Endodermal cell (in vitro differentiated cells): Measurements from ENCODE around the gene CEP128. TPM values are rescaled to one million over a fixed set of nuclear protein-coding genes. Genes with fewer than 3 reads are reported as not detected.

ENCODE experiments used
- DNase-seq: peaks from one replicate; pipeline ENCODE4 v3.0.0-alpha.2; 2017
- H3K27ac ChIP-seq: 2 replicates; pipeline ENCODE4 v1.5.1; 2013; ENCODE audit warnings: mild to moderate bottlenecking, low read depth, low read length, moderate library complexity
- H3K27me3 ChIP-seq: 2 replicates; pipeline ENCODE4 v1.6.1; 2013; ENCODE audit warnings: mild to moderate bottlenecking, low read length, moderate library complexity; ENCODE audit not compliant: insufficient read depth, control insufficient read depth, poor library complexity, severe bottlenecking
- H3K36me3 ChIP-seq: 2 replicates; pipeline ENCODE4 v1.7.0; 2013; ENCODE audit warnings: mild to moderate bottlenecking, low read length, moderate library complexity; ENCODE audit not compliant: control insufficient read depth, insufficient read depth
- H3K4me1 ChIP-seq: one replicate; pipeline ENCODE4 v1.7.0; 2013; ENCODE audit warnings: low read length; ENCODE audit not compliant: control insufficient read depth, insufficient read depth
- H3K4me3 ChIP-seq: 2 replicates; pipeline ENCODE4 v1.5.1; 2013; ENCODE audit warnings: mild to moderate bottlenecking, low read length, moderate library complexity
- H3K9ac ChIP-seq: 2 replicates; pipeline ENCODE4 v1.6.1; 2013; ENCODE audit warnings: mild to moderate bottlenecking, low read length, moderate library complexity; ENCODE audit not compliant: poor library complexity, severe bottlenecking; ENCODE audit errors: extremely low read depth
- H3K9me3 ChIP-seq: 2 replicates; pipeline ENCODE4 v1.6.1; 2013; ENCODE audit warnings: mild to moderate bottlenecking, low read length, moderate library complexity; ENCODE audit not compliant: control insufficient read depth
- H3K27ac Mint-ChIP-seq: 2 replicates; pipeline ENCODE4 v1.8.0; 2020; ENCODE audit warnings: mixed read lengths
- H3K27me3 Mint-ChIP-seq: 2 replicates; pipeline ENCODE4 v1.8.0; 2021; ENCODE audit warnings: mild to moderate bottlenecking, mixed read lengths; ENCODE audit not compliant: insufficient read depth
- H3K36me3 Mint-ChIP-seq: 2 replicates; pipeline ENCODE4 v1.8.0; 2020; ENCODE audit warnings: low read depth, mixed read lengths
- H3K4me1 Mint-ChIP-seq: 2 replicates; pipeline ENCODE4 v1.8.0; 2020; ENCODE audit warnings: mixed read lengths
- H3K4me3 Mint-ChIP-seq: 2 replicates; pipeline ENCODE4 v1.8.0; 2020; ENCODE audit warnings: mild to moderate bottlenecking, moderate library complexity, mixed read lengths
- H3K9me3 Mint-ChIP-seq: 2 replicates; pipeline ENCODE4 v1.8.0; 2020; ENCODE audit warnings: mild to moderate bottlenecking, mixed read lengths
- CTCF ChIP-seq: fragments of 200-600 bp; sonication (generic); conservative IDR thresholded peaks from 2 replicates; pipeline ENCODE4 v1.5.0; 2021; ENCODE audit warnings: antibody characterized with exemption, mild to moderate bottlenecking
- WGBS, 2 experiments: methylation state at CpG; one replicate each; pipeline versions ENCODE4 v1.1.5 to v1.1.7; 2013; ENCODE audit warnings: missing lambda C conversion rate in 2 of 2, mixed read lengths in 1 of 2; ENCODE audit not compliant: insufficient coverage in 1 of 2, insufficient read length in 1 of 2; 5-methylcytosine and 5-hydroxymethylcytosine counted together
- total RNA-seq, 2 donors: library from RNA; stranded (reverse); fragmentation: NEBNext Ultra II Directional in 1 of 2; extraction: Animal tissue kit (Norgen Biotek cat#: 25700) in 1 of 2; gene quantifications; 2 replicates in 1 of 2; 3 replicates in 1 of 2; pipeline ENCODE4 v1.2.1, GENCODE V29; 2021

The CEP128 gene
- total RNA-seq, 2 donors from 2014 or later: 21.6 to 29.0 TPM

DNA sequence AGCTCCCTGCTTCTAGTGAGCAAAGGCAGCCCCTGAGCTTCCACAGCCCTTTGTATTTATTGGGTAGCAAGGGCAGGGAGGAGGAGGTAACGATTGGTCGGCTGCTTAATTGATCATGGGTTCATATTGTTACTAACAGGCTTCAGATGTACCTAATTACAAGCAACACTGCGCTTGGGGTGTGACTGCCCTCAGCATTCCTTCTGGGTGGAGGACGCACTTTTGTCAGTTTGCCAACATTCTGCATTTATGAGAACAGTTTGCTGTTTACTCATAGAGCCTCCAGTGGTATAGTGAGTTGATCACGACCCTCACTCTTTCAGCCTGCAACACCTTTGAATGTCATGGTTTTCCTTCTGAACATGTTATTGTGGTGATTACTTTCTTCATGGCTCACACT is 23.5 kb upstream of the CEP128 start:
- H3K27me3 ChIP-seq: no peaks in the 10 kb centered on the region
- WGBS, 2 experiments: 88% methylated on average over 5 of the region's 5 CpGs; no CpG with 5 or more reads in 1 of the 2 experiments
- Mint-ChIP-seq H3K27ac (no peak overlapping the region), H3K4me3 (no peak overlapping the region), H3K36me3 (no peaks in the 10 kb centered on the region), H3K4me1 (peaks cover 4% of the 10 kb centered on the region), H3K9me3 (no peaks in the 10 kb centered on the region), H3K27me3 (peaks cover 9% of the 10 kb centered on the region)
- no peak for TF ChIP-seq CTCF
- no peak for DNase-seq
- no peak overlapping the region for H3K4me3 ChIP-seq
- no peaks in the 10 kb centered on the region for H3K9me3 ChIP-seq
- H3K36me3 ChIP-seq: no peaks in the 10 kb centered on the region
- H3K27ac ChIP-seq: no peak overlapping the region
- no peaks in the 10 kb centered on the region for H3K4me1 ChIP-seq
- H3K9ac ChIP-seq: no peak overlapping the region

- Histone ChIP-seq H3K27me3 (peaks cover 20% of the 10 kb centered on the region), H3K36me3 (no peaks in the 10 kb centered on the region), H3K4me1 (no peaks in the 10 kb centered on the region), H3K9ac (no peak overlapping the region), H3K27ac (no peak overlapping the region), H3K9me3 (no peaks in the 10 kb centered on the region), H3K4me3 (no peak overlapping the region)
- Mint-ChIP-seq H3K36me3 (no peaks in the 10 kb centered on the region), H3K4me1 (peaks cover 21% of the 10 kb centered on the region), H3K4me3 (no peak overlapping the region), H3K27me3 (peaks cover 28% of the 10 kb centered on the region), H3K9me3 (no peaks in the 10 kb centered on the region), H3K27ac (no peak overlapping the region)
- no peak for TF ChIP-seq CTCF
- 97 to 100% methylated on average over 1 to 4 of the region's 4 CpGs for WGBS, 2 experiments
- DNase-seq: no peak
These were observed 18.0 kb upstream of the CEP128 start for GRCh38 chr14:80959496-80959895.

DNA sequence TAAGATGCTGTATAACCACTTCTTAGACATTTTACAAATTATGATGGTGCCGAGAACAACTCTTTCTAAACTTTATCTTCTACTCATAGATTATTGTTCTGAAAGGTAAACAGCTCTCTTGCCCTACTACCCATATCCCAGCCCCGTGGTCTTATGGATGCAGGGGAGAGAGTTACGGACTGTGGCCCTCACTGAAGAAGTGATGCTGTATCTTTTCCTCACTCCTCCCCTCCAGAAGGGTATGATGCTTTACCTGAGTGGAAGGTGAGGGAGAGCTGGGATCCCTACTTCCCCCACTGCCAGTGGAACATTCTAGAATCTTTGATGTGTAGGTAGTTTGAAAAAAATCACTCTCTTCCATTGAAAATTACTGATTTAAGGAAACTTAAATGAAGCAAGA is 17.4 kb upstream of the CEP128 start:
- no peak overlapping the region for H3K4me3 ChIP-seq
- Mint-ChIP-seq H3K4me1 (peaks cover 21% of the 10 kb centered on the region), H3K9me3 (no peaks in the 10 kb centered on the region), H3K27ac (no peak overlapping the region), H3K4me3 (no peak overlapping the region), H3K36me3 (no peaks in the 10 kb centered on the region), H3K27me3 (peaks cover 28% of the 10 kb centered on the region)
- WGBS, 2 experiments: 90 to 97% methylated on average over 1 to 2 of the region's 3 CpGs
- no peaks in the 10 kb centered on the region for H3K36me3 ChIP-seq
- no peaks in the 10 kb centered on the region for H3K9me3 ChIP-seq
- no peak for TF ChIP-seq CTCF
- H3K4me1 ChIP-seq: no peaks in the 10 kb centered on the region
- H3K27ac ChIP-seq: no peak overlapping the region
- H3K27me3 ChIP-seq: peaks cover 20% of the 10 kb centered on the region
- H3K9ac ChIP-seq: no peak overlapping the region
- DNase-seq: no peak
